Stimulated activated naive CD8-positive, alpha-beta T cell treated with anti-CD3 and anti-CD28 coated beads, Interleukin-15, Interleukin-2, amounts not matched to agents 100 ng/mL and 50 ng/mL, for 24 hours (primary cell): ENCODE results near the gene FAM118A.
"Not testable (repeated sequence)": the region's sequence is repeated elsewhere in the genome, so short reads cannot be mapped to it uniquely, and the experiment has no call there.

Experiments
- H3K27ac Mint-ChIP-seq: one replicate; pipeline ENCODE4 v1.8.0; 2021; ENCODE audit warnings: mild to moderate bottlenecking, mixed read lengths
- H3K27me3 Mint-ChIP-seq: one replicate; pipeline ENCODE4 v1.8.0; 2021; ENCODE audit warnings: mixed read lengths
- H3K36me3 Mint-ChIP-seq: one replicate; pipeline ENCODE4 v1.8.0; 2021; ENCODE audit warnings: low read depth, mixed read lengths
- H3K4me1 Mint-ChIP-seq: one replicate; pipeline ENCODE4 v1.8.0; 2021; ENCODE audit warnings: low read depth, mixed read lengths
- H3K4me3 Mint-ChIP-seq: one replicate; pipeline ENCODE4 v1.8.0; 2021; ENCODE audit warnings: mild to moderate bottlenecking, mixed read lengths
- H3K9me3 Mint-ChIP-seq: one replicate; pipeline ENCODE4 v1.8.0; 2021; ENCODE audit warnings: mixed read lengths

The FAM118A gene

DNA sequence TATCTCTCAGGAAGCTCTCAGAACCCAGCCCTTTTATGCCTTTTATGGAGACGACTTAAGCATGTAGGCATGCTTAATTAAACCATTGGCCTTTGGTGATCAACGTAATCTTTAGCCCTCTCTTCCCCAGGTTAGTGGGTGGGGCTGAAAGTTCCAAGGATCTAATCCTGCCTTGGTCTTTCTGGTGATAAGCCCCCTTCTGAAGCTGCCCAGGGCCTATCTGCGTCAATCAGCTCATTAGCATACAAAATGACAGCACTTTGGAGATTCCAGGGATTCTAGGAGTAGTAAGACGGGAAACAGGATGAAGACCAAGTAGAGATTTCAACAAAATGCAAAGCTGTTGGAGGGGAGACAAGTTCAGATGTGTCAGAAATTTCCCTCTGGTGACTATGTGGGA, 3.1 kb downstream of the FAM118A start:
- H3K9me3 Mint-ChIP-seq = no peaks in the 10 kb centered on the region
- peaks cover 77% of the 10 kb centered on the region for H3K4me1 Mint-ChIP-seq
- H3K36me3 Mint-ChIP-seq = peaks cover 3% of the 10 kb centered on the region
- peak overlapping the region; percentile 5 for H3K4me3 Mint-ChIP-seq
- no peak overlapping the region for H3K27ac Mint-ChIP-seq
- no peaks in the 10 kb centered on the region for H3K27me3 Mint-ChIP-seq

- Mint-ChIP-seq H3K36me3 (peaks cover 3% of the 10 kb centered on the region), H3K27ac (no peak overlapping the region), H3K4me3 (no peak overlapping the region), H3K9me3 (no peaks in the 10 kb centered on the region), H3K4me1 (peaks cover 83% of the 10 kb centered on the region), H3K27me3 (no peaks in the 10 kb centered on the region)
Measured at GRCh38 chr22:45314054-45314721, 4.5 kb downstream of the FAM118A start.

- Mint-ChIP-seq H3K27ac (no peak overlapping the region), H3K9me3 (no peaks in the 10 kb centered on the region)
Measured at GRCh38 chr22:45314786-45315185, 5.1 kb downstream of the FAM118A start.

GRCh38 chr22:45316796-45317526, 7.2 kb downstream of the FAM118A start:
- no peaks in the 10 kb centered on the region for H3K9me3 Mint-ChIP-seq
- peaks cover 4% of the 10 kb centered on the region for H3K36me3 Mint-ChIP-seq
- H3K4me3 Mint-ChIP-seq = no peak overlapping the region
- peak overlapping the region; percentile 96 for H3K27ac Mint-ChIP-seq
- H3K27me3 Mint-ChIP-seq = no peaks in the 10 kb centered on the region
- peaks cover 83% of the 10 kb centered on the region for H3K4me1 Mint-ChIP-seq

More at GRCh38 chr22:45314786-45315185, 5.1 kb downstream of the FAM118A start:
- no peaks in the 10 kb centered on the region for H3K27me3 Mint-ChIP-seq
- H3K4me1 Mint-ChIP-seq = peaks cover 85% of the 10 kb centered on the region
- peaks cover 3% of the 10 kb centered on the region for H3K36me3 Mint-ChIP-seq
- H3K4me3 Mint-ChIP-seq = no peak overlapping the region

DNA sequence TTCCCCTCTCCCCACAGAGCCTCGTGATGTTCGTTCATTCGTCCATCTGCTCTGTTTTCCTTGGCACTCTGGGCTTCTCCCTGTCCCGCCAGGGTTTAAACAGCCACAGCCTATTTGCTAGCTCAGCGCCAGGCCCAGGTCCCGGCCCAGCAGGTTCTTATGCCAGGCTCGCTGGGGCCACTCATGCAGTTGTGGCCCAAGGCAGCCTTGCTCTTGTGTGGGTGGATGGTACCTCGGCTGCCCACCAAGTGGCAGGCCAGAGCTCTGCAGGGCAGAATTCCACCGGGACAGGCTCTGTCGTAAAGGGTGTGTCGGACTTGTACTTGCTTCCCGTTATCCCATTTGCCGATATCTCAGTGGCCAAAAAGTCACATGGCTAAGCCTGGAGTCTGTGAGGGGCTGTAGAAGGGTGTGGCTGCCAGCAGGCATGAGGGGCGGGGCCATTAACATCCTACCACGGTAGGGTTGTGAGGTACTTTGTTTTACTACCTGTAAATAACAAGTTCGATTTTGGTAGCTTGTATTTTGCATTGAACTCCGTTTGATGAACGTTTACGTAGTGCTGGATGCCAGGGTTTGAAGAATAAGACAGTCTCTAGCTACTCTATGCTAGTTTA, 7.9 kb downstream of the FAM118A start:
- peaks cover 76% of the 10 kb centered on the region for H3K4me1 Mint-ChIP-seq
- no peaks in the 10 kb centered on the region for H3K9me3 Mint-ChIP-seq
- H3K27ac Mint-ChIP-seq = peak overlapping the region; percentile 96
- peaks cover 11% of the 10 kb centered on the region for H3K36me3 Mint-ChIP-seq
- H3K27me3 Mint-ChIP-seq = no peaks in the 10 kb centered on the region
- peak overlapping the region; percentile 82 for H3K4me3 Mint-ChIP-seq

- H3K36me3 Mint-ChIP-seq = peaks cover 12% of the 10 kb centered on the region
- H3K27me3 Mint-ChIP-seq = no peaks in the 10 kb centered on the region
- peaks cover 72% of the 10 kb centered on the region for H3K4me1 Mint-ChIP-seq
- no peaks in the 10 kb centered on the region for H3K9me3 Mint-ChIP-seq
- peak overlapping the region; percentile 82 for H3K4me3 Mint-ChIP-seq
- H3K27ac Mint-ChIP-seq = peak overlapping the region; percentile 96
Measured at GRCh38 chr22:45318168-45318557, 8.4 kb downstream of the FAM118A start.

- no peaks in the 10 kb centered on the region for H3K27me3 Mint-ChIP-seq
Measured at GRCh38 chr22:45318558-45319323, 9.0 kb downstream of the FAM118A start.

GRCh38 chr22:45319324-45319685, 9.6 kb downstream of the FAM118A start:
- Mint-ChIP-seq H3K4me3 (peak overlapping the region; percentile 82), H3K9me3 (no peaks in the 10 kb centered on the region), H3K36me3 (peaks cover 23% of the 10 kb centered on the region), H3K27me3 (no peaks in the 10 kb centered on the region), H3K27ac (peak overlapping the region; percentile 96), H3K4me1 (peaks cover 63% of the 10 kb centered on the region)

More at GRCh38 chr22:45318558-45319323, 9.0 kb downstream of the FAM118A start:
- Mint-ChIP-seq H3K36me3 (peaks cover 18% of the 10 kb centered on the region), H3K9me3 (no peaks in the 10 kb centered on the region), H3K27ac (peak overlapping the region; percentile 96), H3K4me3 (peak overlapping the region; percentile 82), H3K4me1 (peaks cover 67% of the 10 kb centered on the region)

GRCh38 chr22:45320357-45320976, 10.7 kb downstream of the FAM118A start:
- Mint-ChIP-seq H3K9me3 (no peaks in the 10 kb centered on the region), H3K27ac (peak overlapping the region; percentile 96)

DNA sequence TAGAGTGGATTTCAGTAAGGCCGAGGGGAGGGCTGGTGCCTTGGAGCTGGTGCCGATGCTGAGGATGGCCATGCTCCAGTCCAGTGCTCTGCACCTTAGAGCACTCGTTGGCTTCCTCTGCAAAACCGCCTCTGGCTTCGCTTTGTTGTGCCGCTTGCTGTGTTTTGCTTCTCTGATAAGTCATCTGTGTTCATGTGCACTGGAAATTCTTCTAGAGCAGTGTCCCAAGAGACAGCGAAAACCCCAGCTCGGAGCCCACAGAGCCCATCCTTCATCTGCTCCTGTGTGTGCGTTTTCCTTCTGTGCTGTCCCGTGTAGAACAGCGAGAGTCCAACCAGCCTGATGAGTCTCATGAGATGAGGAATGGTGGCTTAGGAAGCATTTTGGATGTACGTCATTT, 12.1 kb downstream of the FAM118A start:
- Mint-ChIP-seq H3K4me1 (peaks cover 44% of the 10 kb centered on the region), H3K36me3 (peaks cover 36% of the 10 kb centered on the region)

More at GRCh38 chr22:45320357-45320976, 10.7 kb downstream of the FAM118A start:
- peaks cover 55% of the 10 kb centered on the region for H3K4me1 Mint-ChIP-seq
- peaks cover 32% of the 10 kb centered on the region for H3K36me3 Mint-ChIP-seq
- H3K27me3 Mint-ChIP-seq = no peaks in the 10 kb centered on the region
- H3K4me3 Mint-ChIP-seq = no peak overlapping the region

DNA sequence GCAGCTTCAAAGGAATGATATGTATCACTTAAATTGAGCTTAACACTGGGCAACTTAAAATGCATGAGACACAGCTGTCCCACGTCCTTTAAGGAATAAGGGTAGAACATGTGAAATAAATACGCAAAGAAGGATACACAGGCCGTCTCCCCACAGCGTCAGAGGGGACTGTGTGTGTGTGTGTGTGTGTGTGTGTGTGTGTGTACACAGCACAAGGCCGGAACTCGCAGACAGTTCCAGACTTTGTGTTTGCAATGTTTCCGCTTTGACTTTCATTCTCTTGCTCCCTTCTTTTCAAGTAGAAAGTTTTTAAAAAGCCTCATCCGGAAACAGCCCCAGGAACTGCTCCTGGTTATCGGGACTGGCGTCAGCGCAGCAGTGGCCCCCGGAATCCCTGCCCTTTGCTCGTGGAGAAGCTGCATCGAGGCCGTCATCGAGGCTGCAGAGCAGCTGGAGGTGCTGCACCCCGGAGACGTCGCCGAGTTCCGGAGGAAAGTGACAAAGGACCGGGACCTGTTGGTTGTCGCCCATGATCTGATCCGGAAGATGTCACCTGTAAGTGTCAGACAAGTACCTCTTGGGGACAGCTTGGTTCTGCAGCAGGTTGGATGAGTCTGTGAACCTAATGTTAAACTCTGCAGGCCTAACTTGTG, 13.3 kb downstream of the FAM118A start:
- Mint-ChIP-seq H3K9me3 (no peaks in the 10 kb centered on the region), H3K4me1 (peaks cover 32% of the 10 kb centered on the region), H3K4me3 (no peak overlapping the region), H3K27ac (no peak overlapping the region), H3K36me3 (peaks cover 42% of the 10 kb centered on the region), H3K27me3 (no peaks in the 10 kb centered on the region)

More for the DNA sequence above, 12.1 kb downstream of the FAM118A start:
- no peak overlapping the region for H3K4me3 Mint-ChIP-seq
- H3K27me3 Mint-ChIP-seq = no peaks in the 10 kb centered on the region
- no peak overlapping the region for H3K27ac Mint-ChIP-seq
- H3K9me3 Mint-ChIP-seq = no peaks in the 10 kb centered on the region

- Mint-ChIP-seq H3K4me3 (no peak overlapping the region), H3K27ac (peak overlapping the region; percentile 50), H3K36me3 (peaks cover 42% of the 10 kb centered on the region), H3K27me3 (no peaks in the 10 kb centered on the region), H3K4me1 (peaks cover 26% of the 10 kb centered on the region), H3K9me3 (no peaks in the 10 kb centered on the region)
Measured at GRCh38 chr22:45323695-45324094, 14.0 kb downstream of the FAM118A start.

DNA sequence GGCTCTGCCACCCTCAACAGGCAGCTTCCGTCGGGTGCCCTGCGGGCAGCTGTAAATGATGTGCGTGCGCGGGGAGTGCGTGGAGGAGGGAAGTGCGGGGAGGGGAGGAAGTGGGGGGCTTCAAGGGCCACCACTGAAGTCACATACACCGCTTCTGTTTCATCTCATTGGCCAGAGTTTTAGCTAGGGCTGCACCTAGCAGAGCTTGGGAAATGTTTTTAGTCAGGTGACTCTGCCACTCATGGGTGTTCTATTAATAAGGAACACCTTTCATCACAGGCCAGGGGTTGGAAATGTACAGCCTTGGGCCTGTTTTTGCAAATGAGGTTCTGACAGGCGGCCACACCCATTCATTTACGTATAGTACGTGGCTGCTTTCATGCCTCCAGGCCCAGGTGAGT, 14.6 kb downstream of the FAM118A start:
- Mint-ChIP-seq H3K9me3 (no peaks in the 10 kb centered on the region), H3K27me3 (no peaks in the 10 kb centered on the region), H3K27ac (no peak overlapping the region), H3K4me3 (no peak overlapping the region), H3K36me3 (peaks cover 46% of the 10 kb centered on the region), H3K4me1 (peaks cover 22% of the 10 kb centered on the region)

GRCh38 chr22:45328261-45328660, 18.5 kb downstream of the FAM118A start:
- H3K27me3 Mint-ChIP-seq, H3K4me1 Mint-ChIP-seq, H3K4me3 Mint-ChIP-seq, H3K27ac Mint-ChIP-seq, H3K9me3 Mint-ChIP-seq: not testable (repeated sequence)
- H3K36me3 Mint-ChIP-seq = peaks cover 48% of the 10 kb centered on the region
